ENCODE data around the gene KIN. TPM values are rescaled to one million over a fixed set of nuclear protein-coding genes. Genes with fewer than 3 reads are reported as not detected.
A peak's percentile ranks its signal among the peaks of the same experiment; 100 is the strongest.

KIN gene
- total and polyA plus RNA-seq, 8 donors: 4.1 to 51.9 (median 10.5) TPM

GRCh38 chr10:7710446-7710845 is 77.3 kb downstream of the KIN start:
- intact Hi-C loops (cut with DNase I; ENCODE audit: low total_unique reads): no loop called here
- TF ChIP-seq EP300 (IDR thresholded peaks at IDR 0.05) (no peak), CTCF (IDR thresholded peaks at IDR 0.05) (no peak), POLR2AphosphoS5 (IDR thresholded peaks at IDR 0.05) (no peak), POLR2A (IDR thresholded peaks at IDR 0.05) (no peak)
- 67 to 86% (median 82%) methylated on average over 1 of the region's 1 CpG for WGBS, 5 donors
- H3K27ac ChIP-seq: no peak overlapping the region
- no peaks in the 10 kb centered on the region for H3K9me3 ChIP-seq
- DNase-seq: no peak
- no peaks in the 10 kb centered on the region for H3K4me1 ChIP-seq
- H3K36me3 ChIP-seq: no peaks in the 10 kb centered on the region
- peaks cover 0 to 11% (median under 1%) of the 10 kb centered on the region in 3 donors for H3K27me3 ChIP-seq
- no peak overlapping the region for H3K4me3 ChIP-seq

- intact Hi-C loops (cut with DNase I; ENCODE audit: low total_unique reads): no loop called here
- WGBS, 5 donors: 93 to 96% (median 96%) methylated on average over 4 of the region's 4 CpGs
- Histone ChIP-seq H3K4me3 (no peak overlapping the region), H3K4me1 (no peaks in the 10 kb centered on the region), H3K27me3 (peaks cover 0 to 25% (median 4%) of the 10 kb centered on the region in 3 donors), H3K36me3 (no peaks in the 10 kb centered on the region), H3K9me3 (no peaks in the 10 kb centered on the region), H3K27ac (no peak overlapping the region)
- DNase-seq: no peak
- TF ChIP-seq POLR2A (IDR thresholded peaks at IDR 0.05): no peak
Observed at GRCh38 chr10:7708832-7709231, 79.0 kb downstream of the KIN start.

- no peaks in the 10 kb centered on the region for H3K4me1 ChIP-seq
- H3K27ac ChIP-seq: no peak overlapping the region
- no peak overlapping the region for H3K4me3 ChIP-seq
- no peak for DNase-seq
- no peak for TF ChIP-seq EP300 (IDR thresholded peaks at IDR 0.05)
- 72 to 88% (median 84%) methylated on average over 5 of the region's 5 CpGs for WGBS, 5 donors
- no peaks in the 10 kb centered on the region for H3K36me3 ChIP-seq
- intact Hi-C loops (cut with DNase I; ENCODE audit: low total_unique reads): no loop called here
- no peaks in the 10 kb centered on the region for H3K9me3 ChIP-seq
- peaks cover 0 to 25% (median 4%) of the 10 kb centered on the region in 3 donors for H3K27me3 ChIP-seq
Observed at GRCh38 chr10:7707858-7708622, 79.8 kb downstream of the KIN start.

- Histone ChIP-seq H3K4me1 (no peaks in the 10 kb centered on the region), H3K9me3 (no peaks in the 10 kb centered on the region), H3K4me3 (no peak overlapping the region), H3K36me3 (no peaks in the 10 kb centered on the region), H3K27ac (no peak overlapping the region), H3K27me3 (peaks cover 0 to 31% (median 11%) of the 10 kb centered on the region in 3 donors)
- peak in 1 of 2 donors; percentile 16 for DNase-seq
- WGBS, 5 donors: 45 to 57% (median 54%) methylated on average over 4 of the region's 4 CpGs
- intact Hi-C loops (cut with DNase I; ENCODE audit: low total_unique reads): no loop called here
- TF ChIP-seq POLR2A (IDR thresholded peaks at IDR 0.05) (no peak), POLR2AphosphoS5 (IDR thresholded peaks at IDR 0.05) (no peak), CTCF (IDR thresholded peaks at IDR 0.05) (no peak)
Observed at GRCh38 chr10:7707102-7707501, 80.7 kb downstream of the KIN start.

GRCh38 chr10:7706534-7707073 is 81.2 kb downstream of the KIN start:
- H3K4me3 ChIP-seq: no peak overlapping the region
- TF ChIP-seq CTCF (IDR thresholded peaks at IDR 0.05) (no peak), EP300 (IDR thresholded peaks at IDR 0.05) (no peak)
- no peak for DNase-seq
- intact Hi-C loops (cut with DNase I; ENCODE audit: low total_unique reads): no loop called here
- no peaks in the 10 kb centered on the region for H3K36me3 ChIP-seq
- 77 to 87% (median 82%) methylated on average over 4 of the region's 4 CpGs for WGBS, 5 donors
- H3K9me3 ChIP-seq: no peaks in the 10 kb centered on the region
- no peaks in the 10 kb centered on the region for H3K4me1 ChIP-seq
- H3K27ac ChIP-seq: no peak overlapping the region
- H3K27me3 ChIP-seq: peaks cover 0 to 36% (median 13%) of the 10 kb centered on the region in 3 donors
